Measurements from ENCODE around the gene MLPH.

DNA sequence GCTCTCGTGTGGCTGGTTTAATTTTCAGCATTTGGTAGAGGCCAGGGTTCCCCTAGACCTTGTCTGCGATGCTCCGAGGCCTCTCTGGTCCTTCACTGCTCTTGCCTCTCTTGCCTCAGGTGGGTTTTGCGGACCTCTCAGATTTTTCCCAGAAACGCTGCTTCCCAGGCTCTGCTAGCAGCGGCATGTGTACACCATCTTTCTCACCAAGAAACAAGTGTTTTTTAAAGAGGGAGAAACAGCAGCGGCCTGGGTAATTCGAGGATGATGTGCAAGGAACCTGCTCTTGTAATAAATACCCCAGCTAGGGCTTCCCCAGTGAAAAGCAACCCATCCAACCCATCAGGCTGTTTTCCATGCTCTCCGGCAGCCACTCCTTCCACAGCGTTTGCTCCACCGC lies 39.6 kb upstream of the MLPH start:
- TF ChIP-seq EZH2phosphoT487 (IDR thresholded peaks at IDR 0.05; ENCODE audit: borderline replicate concordance, low read depth) (no peak), POLR2AphosphoS5 (IDR thresholded peaks at IDR 0.05; ENCODE audit: low read depth, low read length) (no peak), CHD2 (IDR thresholded peaks at IDR 0.05; ENCODE audit: low read length, partially characterized antibody) (no peak), TAF1 (IDR thresholded peaks at IDR 0.05; ENCODE audit: borderline replicate concordance, low read depth, low read length) (no peak), EP300 (IDR thresholded peaks at IDR 0.05; ENCODE audit: borderline replicate concordance in 1 of 2, low read depth in 1 of 2, low read length in 1 of 2) (no peak), RAD21 (IDR thresholded peaks at IDR 0.05; ENCODE audit: low read length) (no peak), FOXM1 (IDR thresholded peaks at IDR 0.05; ENCODE audit: low read depth) (no peak)
- TF ChIP-seq, protein P1, sequence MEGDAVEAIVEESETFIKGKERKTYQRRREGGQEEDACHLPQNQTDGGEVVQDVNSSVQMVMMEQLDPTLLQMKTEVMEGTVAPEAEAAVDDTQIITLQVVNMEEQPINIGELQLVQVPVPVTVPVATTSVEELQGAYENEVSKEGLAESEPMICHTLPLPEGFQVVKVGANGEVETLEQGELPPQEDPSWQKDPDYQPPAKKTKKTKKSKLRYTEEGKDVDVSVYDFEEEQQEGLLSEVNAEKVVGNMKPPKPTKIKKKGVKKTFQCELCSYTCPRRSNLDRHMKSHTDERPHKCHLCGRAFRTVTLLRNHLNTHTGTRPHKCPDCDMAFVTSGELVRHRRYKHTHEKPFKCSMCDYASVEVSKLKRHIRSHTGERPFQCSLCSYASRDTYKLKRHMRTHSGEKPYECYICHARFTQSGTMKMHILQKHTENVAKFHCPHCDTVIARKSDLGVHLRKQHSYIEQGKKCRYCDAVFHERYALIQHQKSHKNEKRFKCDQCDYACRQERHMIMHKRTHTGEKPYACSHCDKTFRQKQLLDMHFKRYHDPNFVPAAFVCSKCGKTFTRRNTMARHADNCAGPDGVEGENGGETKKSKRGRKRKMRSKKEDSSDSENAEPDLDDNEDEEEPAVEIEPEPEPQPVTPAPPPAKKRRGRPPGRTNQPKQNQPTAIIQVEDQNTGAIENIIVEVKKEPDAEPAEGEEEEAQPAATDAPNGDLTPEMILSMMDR (IDR thresholded peaks at IDR 0.05), result no peak
- TF ChIP-seq, protein P2, sequence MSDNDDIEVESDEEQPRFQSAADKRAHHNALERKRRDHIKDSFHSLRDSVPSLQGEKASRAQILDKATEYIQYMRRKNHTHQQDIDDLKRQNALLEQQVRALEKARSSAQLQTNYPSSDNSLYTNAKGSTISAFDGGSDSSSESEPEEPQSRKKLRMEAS (IDR thresholded peaks at IDR 0.05; ENCODE audit: low read depth), result no peak
- TF ChIP-seq, protein P3, sequence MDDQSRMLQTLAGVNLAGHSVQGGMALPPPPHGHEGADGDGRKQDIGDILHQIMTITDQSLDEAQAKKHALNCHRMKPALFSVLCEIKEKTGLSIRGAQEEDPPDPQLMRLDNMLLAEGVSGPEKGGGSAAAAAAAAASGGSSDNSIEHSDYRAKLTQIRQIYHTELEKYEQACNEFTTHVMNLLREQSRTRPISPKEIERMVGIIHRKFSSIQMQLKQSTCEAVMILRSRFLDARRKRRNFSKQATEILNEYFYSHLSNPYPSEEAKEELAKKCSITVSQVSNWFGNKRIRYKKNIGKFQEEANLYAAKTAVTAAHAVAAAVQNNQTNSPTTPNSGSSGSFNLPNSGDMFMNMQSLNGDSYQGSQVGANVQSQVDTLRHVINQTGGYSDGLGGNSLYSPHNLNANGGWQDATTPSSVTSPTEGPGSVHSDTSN (IDR thresholded peaks at IDR 0.05), result no peak
